Smooth muscle cell (in vitro differentiated cells): Measurements from ENCODE around the gene KAZALD1. TPM values are rescaled to one million over a fixed set of nuclear protein-coding genes. Genes with fewer than 3 reads are reported as not detected.

Source experiments
- DNase-seq: peaks from one replicate; lab custom pipeline; 2025; ENCODE audit not compliant: unreplicated experiment; lab: John Stamatoyannopoulos, UW
- H2AFZ ChIP-seq: fragments of 200-600 bp; sonication (generic); 2 replicates; pipeline ENCODE4 v1.6.0; 2016; ENCODE audit warnings: antibody characterized with exemption, low read depth, mild to moderate bottlenecking
- H3F3A ChIP-seq: fragments of 200-600 bp; sonication (generic); 2 replicates; pipeline ENCODE4 v1.6.0; 2017; ENCODE audit warnings: antibody characterized with exemption, low read depth
- H3K27ac ChIP-seq: fragments of 200-600 bp; sonication (generic); 2 replicates; pipeline ENCODE4 v1.5.1; 2016; ENCODE audit warnings: low read depth, mild to moderate bottlenecking
- H3K27me3 ChIP-seq: fragments of 200-600 bp; sonication (generic); 2 replicates; pipeline ENCODE4 v1.6.1; 2016; ENCODE audit warnings: low read depth, mild to moderate bottlenecking
- H3K36me3 ChIP-seq: fragments of 200-600 bp; sonication (generic); 2 replicates; pipeline ENCODE4 v1.5.1; 2016; ENCODE audit warnings: low read depth
- H3K4me1 ChIP-seq: fragments of 200-600 bp; sonication (generic); 2 replicates; pipeline ENCODE4 v1.5.1; 2016; ENCODE audit warnings: low read depth
- H3K4me2 ChIP-seq: fragments of 200-600 bp; sonication (generic); 2 replicates; pipeline ENCODE4 v1.6.0; 2016; ENCODE audit warnings: mild to moderate bottlenecking
- H3K4me3 ChIP-seq: fragments of 200-600 bp; sonication (generic); 2 replicates; pipeline ENCODE4 v1.5.1; 2016; ENCODE audit warnings: mild to moderate bottlenecking
- H3K79me2 ChIP-seq: fragments of 200-600 bp; sonication (generic); 2 replicates; pipeline ENCODE4 v1.6.0; 2016; ENCODE audit warnings: low read depth, mild to moderate bottlenecking
- H3K9ac ChIP-seq: fragments of 200-600 bp; sonication (generic); 2 replicates; pipeline ENCODE4 v1.6.0; 2016; ENCODE audit warnings: low read depth
- H3K9me3 ChIP-seq: fragments of 200-600 bp; sonication (generic); replicated peaks from 2 replicates; pipeline ENCODE4 v1.5.1; 2016; ENCODE audit warnings: low read depth
- H4K20me1 ChIP-seq: fragments of 200-600 bp; sonication (generic); 2 replicates; pipeline ENCODE4 v1.6.0; 2016; ENCODE audit warnings: low read depth
- WGBS: methylation state at CpG from one replicate; pipeline ENCODE4 v1.1.7; 2016; ENCODE audit warnings: low lambda C conversion rate; 5-methylcytosine and 5-hydroxymethylcytosine counted together
- polyA plus RNA-seq: library from polyadenylated mRNA; unstranded; fragments of >200 nt; fragmentation: Nextera tagmentation; extraction: Ambion mirVana; gene quantifications from 2 replicates; pipeline ENCODE4 v1.2.1, GENCODE V29; 2016
- total RNA-seq: library from RNA; depleted of rRNA; stranded (reverse); fragments of >200 nt; gene quantifications from 2 replicates; pipeline ENCODE4 v1.2.3, GENCODE V29; 2014
- TF ChIP-seq, protein P1 (sequence below): fragments of 200-600 bp; sonication (generic); IDR thresholded peaks from 2 replicates; pipeline ENCODE4 v1.5.1; 2017; ENCODE audit warnings: borderline replicate concordance, mild to moderate bottlenecking, antibody characterized with exemption; ENCODE audit not compliant: insufficient read depth, poor library complexity, severe bottlenecking

Gene KAZALD1
- total and polyA plus RNA-seq, 2 experiments from 2014 or later: 13.1 to 20.4 TPM

DNA sequence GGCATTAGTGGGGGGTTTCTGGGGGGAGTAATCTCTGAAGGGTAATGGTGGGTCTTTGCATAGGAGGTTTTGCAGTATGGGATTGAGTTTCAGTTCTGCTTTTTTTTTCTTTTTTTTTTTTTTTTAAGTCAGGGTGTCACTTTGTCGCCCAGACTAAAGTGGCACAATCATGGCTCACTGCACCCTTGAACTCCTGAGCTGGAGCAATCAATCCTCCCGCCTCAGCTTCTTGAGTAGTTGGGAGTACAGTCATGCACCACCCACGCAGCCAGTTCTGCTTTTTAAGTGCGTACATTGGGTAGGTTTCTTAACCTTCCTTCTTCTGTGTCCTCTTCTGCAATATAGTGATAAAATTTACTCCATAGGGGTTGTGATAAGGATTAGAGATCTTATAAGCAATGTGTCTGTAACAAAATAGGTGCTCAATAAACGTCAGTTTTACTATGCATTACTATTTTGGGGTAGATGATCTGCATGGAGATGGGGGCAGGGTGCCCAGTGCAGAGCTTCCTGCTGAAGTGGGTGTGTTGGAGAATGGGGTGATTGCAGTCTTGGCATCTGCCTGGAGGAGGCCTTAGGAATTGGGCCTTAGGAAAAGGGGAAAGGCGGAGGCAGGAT lies 9.6 kb downstream of the KAZALD1 start:
- no peak overlapping the region for H3K27ac ChIP-seq
- H3K36me3 ChIP-seq: no peaks in the 10 kb centered on the region
- H3K9ac ChIP-seq: no peak overlapping the region
- DNase-seq: no peak
- peaks cover 14% of the 10 kb centered on the region for H3K4me1 ChIP-seq
- no peaks in the 10 kb centered on the region for H4K20me1 ChIP-seq
- TF ChIP-seq, protein P1, sequence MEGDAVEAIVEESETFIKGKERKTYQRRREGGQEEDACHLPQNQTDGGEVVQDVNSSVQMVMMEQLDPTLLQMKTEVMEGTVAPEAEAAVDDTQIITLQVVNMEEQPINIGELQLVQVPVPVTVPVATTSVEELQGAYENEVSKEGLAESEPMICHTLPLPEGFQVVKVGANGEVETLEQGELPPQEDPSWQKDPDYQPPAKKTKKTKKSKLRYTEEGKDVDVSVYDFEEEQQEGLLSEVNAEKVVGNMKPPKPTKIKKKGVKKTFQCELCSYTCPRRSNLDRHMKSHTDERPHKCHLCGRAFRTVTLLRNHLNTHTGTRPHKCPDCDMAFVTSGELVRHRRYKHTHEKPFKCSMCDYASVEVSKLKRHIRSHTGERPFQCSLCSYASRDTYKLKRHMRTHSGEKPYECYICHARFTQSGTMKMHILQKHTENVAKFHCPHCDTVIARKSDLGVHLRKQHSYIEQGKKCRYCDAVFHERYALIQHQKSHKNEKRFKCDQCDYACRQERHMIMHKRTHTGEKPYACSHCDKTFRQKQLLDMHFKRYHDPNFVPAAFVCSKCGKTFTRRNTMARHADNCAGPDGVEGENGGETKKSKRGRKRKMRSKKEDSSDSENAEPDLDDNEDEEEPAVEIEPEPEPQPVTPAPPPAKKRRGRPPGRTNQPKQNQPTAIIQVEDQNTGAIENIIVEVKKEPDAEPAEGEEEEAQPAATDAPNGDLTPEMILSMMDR: no peak
- no peak overlapping the region for H3K4me2 ChIP-seq
- peaks cover 3% of the 10 kb centered on the region for H3F3A ChIP-seq
- H3K27me3 ChIP-seq: peaks cover 42% of the 10 kb centered on the region
- no peak overlapping the region for H2AFZ ChIP-seq
- 70% methylated on average over 6 of the region's 6 CpGs for WGBS
- no peak overlapping the region for H3K4me3 ChIP-seq
- no peaks in the 10 kb centered on the region for H3K79me2 ChIP-seq
- H3K9me3 ChIP-seq: no peaks in the 10 kb centered on the region

DNA sequence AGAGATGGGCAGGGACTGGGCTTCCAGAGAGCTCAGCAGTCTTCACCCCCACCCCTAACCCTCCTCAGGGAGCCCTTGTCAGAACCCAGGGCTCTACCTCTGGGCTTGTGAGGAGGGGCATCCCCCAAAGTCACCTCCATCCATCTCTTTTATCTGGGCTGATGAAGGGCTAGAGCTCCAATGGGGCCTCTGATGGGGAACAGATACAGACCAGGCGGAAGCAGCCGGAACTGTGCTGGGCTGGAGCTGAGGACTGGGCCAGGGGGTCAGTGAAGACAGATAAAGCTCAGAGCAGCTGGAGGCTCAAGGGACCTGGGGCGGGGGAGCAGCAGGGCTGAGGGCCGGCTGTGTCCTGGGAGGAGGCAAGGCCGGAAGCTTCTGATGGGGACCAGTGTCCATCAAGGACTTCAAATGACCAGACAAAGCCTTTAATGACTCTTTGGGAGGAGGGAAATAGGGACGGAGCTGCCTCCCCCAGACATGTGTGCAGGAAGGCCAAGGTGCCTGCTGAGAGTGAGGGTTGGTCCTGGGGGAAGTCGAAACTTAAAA lies 10.2 kb downstream of the KAZALD1 start:
- Histone ChIP-seq H3K27ac (no peak overlapping the region), H3K36me3 (no peaks in the 10 kb centered on the region), H3K9me3 (no peaks in the 10 kb centered on the region), H2AFZ (no peak overlapping the region), H3K27me3 (peaks cover 48% of the 10 kb centered on the region), H3K79me2 (no peaks in the 10 kb centered on the region), H4K20me1 (no peaks in the 10 kb centered on the region), H3K4me2 (no peak overlapping the region), H3K9ac (no peak overlapping the region), H3F3A (peaks cover 3% of the 10 kb centered on the region), H3K4me3 (no peak overlapping the region), H3K4me1 (peaks cover 8% of the 10 kb centered on the region)
- TF ChIP-seq, protein P1: no peak
- no peak for DNase-seq
- 67% methylated on average over 7 of the region's 7 CpGs for WGBS

DNA sequence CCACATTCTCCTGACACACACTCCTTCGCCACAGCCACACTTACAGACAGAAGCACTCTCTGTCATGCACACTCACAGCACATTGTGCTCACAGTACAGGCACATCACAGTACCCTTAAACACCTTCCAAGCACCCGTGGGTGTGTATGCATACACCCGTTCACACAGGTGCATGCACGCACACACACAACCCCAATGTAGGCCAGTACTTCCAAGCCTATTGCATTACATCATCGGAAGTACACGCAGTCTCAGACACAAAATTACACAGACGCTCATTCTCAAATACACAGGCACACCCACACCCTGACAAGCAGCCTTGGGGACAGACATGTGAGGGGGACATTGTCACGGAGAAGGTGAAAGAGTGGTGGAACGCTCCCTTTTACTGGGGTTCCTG lies 11.1 kb downstream of the KAZALD1 start:
- Histone ChIP-seq H3F3A (no peaks in the 10 kb centered on the region), H4K20me1 (no peaks in the 10 kb centered on the region), H3K9ac (no peak overlapping the region), H3K4me1 (peaks cover 3% of the 10 kb centered on the region), H3K27ac (no peak overlapping the region), H3K4me2 (no peak overlapping the region), H3K27me3 (peaks cover 50% of the 10 kb centered on the region), H2AFZ (no peak overlapping the region), H3K9me3 (no peaks in the 10 kb centered on the region), H3K36me3 (no peaks in the 10 kb centered on the region), H3K79me2 (no peaks in the 10 kb centered on the region), H3K4me3 (no peak overlapping the region)
- WGBS: 78% methylated on average over 9 of the region's 9 CpGs
- TF ChIP-seq, protein P1: no peak
- DNase-seq: no peak

DNA sequence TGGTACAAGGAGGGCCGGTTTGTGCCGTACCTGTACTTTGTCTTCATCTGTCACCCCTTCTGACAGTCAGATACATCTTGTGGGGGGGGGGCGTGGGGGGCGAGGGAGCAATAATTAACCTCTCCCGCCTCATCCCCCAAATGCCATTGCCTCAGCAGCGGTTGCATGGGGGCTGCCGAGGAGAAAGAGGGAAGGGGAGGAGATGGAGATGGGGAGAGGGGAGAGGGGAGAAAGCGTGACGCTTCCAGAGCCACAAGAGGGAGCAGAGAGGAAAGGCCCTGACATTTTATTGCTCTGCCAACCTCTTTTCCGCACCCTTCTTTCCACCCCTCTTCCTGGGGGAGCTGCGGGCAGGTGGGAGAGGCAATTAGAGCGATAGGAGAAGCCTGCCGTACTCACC lies 11.8 kb downstream of the KAZALD1 start:
- H3F3A ChIP-seq: no peaks in the 10 kb centered on the region
- H3K9ac ChIP-seq: no peak overlapping the region
- H3K27ac ChIP-seq: no peak overlapping the region
- no peak overlapping the region for H3K4me3 ChIP-seq
- no peak overlapping the region for H2AFZ ChIP-seq
- peaks cover 3% of the 10 kb centered on the region for H3K4me1 ChIP-seq
- DNase-seq: no peak
- no peaks in the 10 kb centered on the region for H3K79me2 ChIP-seq
- no peaks in the 10 kb centered on the region for H3K9me3 ChIP-seq
- 16% methylated on average over 12 of the region's 13 CpGs for WGBS
- peaks cover 53% of the 10 kb centered on the region for H3K27me3 ChIP-seq
- H3K4me2 ChIP-seq: no peak overlapping the region
- no peaks in the 10 kb centered on the region for H4K20me1 ChIP-seq
- no peaks in the 10 kb centered on the region for H3K36me3 ChIP-seq
- TF ChIP-seq, protein P1: no peak
